IMR-90 (cell line): ENCODE results near the gene ATP6V0A4. TPM values are rescaled to one million over a fixed set of nuclear protein-coding genes. Genes with fewer than 3 reads are reported as not detected.

Experiments
- ATAC-seq: fragments of 200-7000 bp; cut with Tn5 transposase; 2 replicates; pipeline ENCODE4 v1.9.1; 2020; ENCODE audit warnings: low read depth, mild to moderate bottlenecking, moderate library complexity
- BruUV-seq: library from RNA; stranded (reverse); fragments of 400-500 nt; replicated peaks from 2 replicates; lab custom pipeline; 2021; lab: Mats Ljungman, UMichigan
- CTCF ChIA-PET: fragments of 300-600 bp; formaldehyde crosslinking; extraction: SDS; loops from one replicate; lab custom pipeline; 2021; ENCODE audit warnings: antibody characterized with exemption; lab: Yijun Ruan, JAX
- POLR2A ChIA-PET: fragments of 300-600 bp; sonication (Branson Sonifier 250); formaldehyde crosslinking; loops from one replicate; lab custom pipeline; 2022; ENCODE audit warnings: antibody characterized with exemption; ENCODE audit not compliant: unreplicated experiment; lab: Charles Lee
- DNase-seq: peaks from one replicate; pipeline ENCODE4 v3.0.0; 2013
- H2AFZ ChIP-seq: replicated peaks from 2 replicates; pipeline ENCODE3; 2013; ENCODE audit warnings: low read length, mild to moderate bottlenecking; ENCODE audit not compliant: poor library complexity
- H2AK5ac ChIP-seq: 2 replicates; pipeline ENCODE4 v1.6.1; 2013; ENCODE audit warnings: low read depth, low read length, inconsistent platforms
- H2AK9ac ChIP-seq: replicated peaks from 2 replicates; pipeline ENCODE3; 2013; ENCODE audit warnings: mild to moderate bottlenecking, low read depth, low read length, moderate library complexity; ENCODE audit not compliant: poor library complexity
- H2BK120ac ChIP-seq: 2 replicates; pipeline ENCODE4 v1.6.1; 2013; ENCODE audit warnings: low read depth, low read length, inconsistent platforms
- H2BK15ac ChIP-seq: 3 replicates; pipeline ENCODE4 v1.6.1; 2013; ENCODE audit warnings: low read depth, low read length, inconsistent platforms
- H2BK20ac ChIP-seq: 2 replicates; pipeline ENCODE4 v1.6.1; 2013; ENCODE audit warnings: low read depth, mild to moderate bottlenecking, inconsistent platforms, low read length, moderate library complexity
- H2BK5ac ChIP-seq: 2 replicates; pipeline ENCODE4 v1.6.1; 2013; ENCODE audit warnings: mild to moderate bottlenecking, low read depth, low read length, inconsistent platforms; ENCODE audit not compliant: poor library complexity, severe bottlenecking
- H3K14ac ChIP-seq: replicated peaks from 2 replicates; pipeline ENCODE4 v1.6.1; 2013; ENCODE audit warnings: low read depth, low read length, inconsistent platforms
- H3K18ac ChIP-seq: 2 replicates; pipeline ENCODE4 v1.6.1; 2013; ENCODE audit warnings: low read depth, low read length, control low read depth
- H3K23ac ChIP-seq: 2 replicates; pipeline ENCODE4 v1.6.1; 2013; ENCODE audit warnings: low read depth, low read length, inconsistent platforms
- H3K27ac ChIP-seq: 2 replicates; pipeline ENCODE4 v1.5.1; 2013; ENCODE audit warnings: mild to moderate bottlenecking, control low read depth, low read length; ENCODE audit not compliant: insufficient read depth
- H3K27me3 ChIP-seq: 2 replicates; pipeline ENCODE4 v1.6.1; 2013; ENCODE audit warnings: low read length; ENCODE audit not compliant: control insufficient read depth, insufficient read depth
- H3K36me3 ChIP-seq: 2 replicates; pipeline ENCODE4 v1.6.1; 2013; ENCODE audit warnings: low read length, mixed read lengths; ENCODE audit not compliant: control insufficient read depth, insufficient read depth
- H3K4ac ChIP-seq: 2 replicates; pipeline ENCODE4 v1.6.1; 2013; ENCODE audit warnings: low read depth, low read length, inconsistent platforms
- H3K4me1 ChIP-seq: 2 replicates; pipeline ENCODE4 v1.6.1; 2013; ENCODE audit warnings: low read length, mixed read lengths; ENCODE audit not compliant: control insufficient read depth, insufficient read depth
- H3K4me2 ChIP-seq: 2 replicates; pipeline ENCODE4 v1.6.1; 2013; ENCODE audit warnings: low read depth, mild to moderate bottlenecking, control low read depth, low read length, moderate library complexity
- H3K4me3 ChIP-seq: 2 replicates; pipeline ENCODE4 v1.5.1; 2013; ENCODE audit warnings: low read depth, mild to moderate bottlenecking, control low read depth, low read length, moderate library complexity; ENCODE audit not compliant: insufficient read depth
- H3K56ac ChIP-seq: 2 replicates; pipeline ENCODE4 v1.6.1; 2013; ENCODE audit warnings: low read length, inconsistent platforms; ENCODE audit not compliant: insufficient read depth; ENCODE audit errors: extremely low read depth
- H3K79me1 ChIP-seq, 2 experiments: 2 replicates each; pipeline ENCODE4 v1.6.1; 2013; ENCODE audit warnings: low read length in 2 of 2, inconsistent platforms in 1 of 2, low read depth in 1 of 2
- H3K9ac ChIP-seq: 2 replicates; pipeline ENCODE4 v1.6.1; 2013; ENCODE audit warnings: low read depth, low read length, control low read depth
- H3K9me1 ChIP-seq: 2 replicates; pipeline ENCODE4 v1.6.1; 2013; ENCODE audit warnings: low read length, inconsistent platforms; ENCODE audit not compliant: insufficient read depth
- H3K9me3 ChIP-seq: 2 replicates; pipeline ENCODE4 v1.6.1; 2013; ENCODE audit warnings: low read length; ENCODE audit not compliant: control insufficient read depth, insufficient read depth
- H4K20me1 ChIP-seq: 2 replicates; pipeline ENCODE4 v1.6.1; 2013; ENCODE audit warnings: low read length, inconsistent platforms; ENCODE audit not compliant: insufficient read depth
- H4K5ac ChIP-seq: 2 replicates; pipeline ENCODE4 v1.6.1; 2013; ENCODE audit warnings: mild to moderate bottlenecking, low read depth, low read length, control low read depth
- H4K8ac ChIP-seq, 2 experiments: 2 replicates each; pipeline ENCODE4 v1.6.1; 2013; ENCODE audit warnings: low read depth in 2 of 2, low read length in 2 of 2, control low read depth in 1 of 2, inconsistent platforms in 1 of 2
- H4K91ac ChIP-seq: 2 replicates; pipeline ENCODE4 v1.6.1; 2013; ENCODE audit warnings: low read depth, low read length, inconsistent platforms; ENCODE audit not compliant: insufficient read depth
- BHLHE40 ChIP-seq: fragments of 150-350 bp; IDR thresholded peaks from 2 replicates; pipeline ENCODE4 v1.6.1; 2016; ENCODE audit warnings: mild to moderate bottlenecking, low read depth, low read length
- CEBPB ChIP-seq: IDR thresholded peaks from 2 replicates; pipeline ENCODE4 v1.6.1; 2012; ENCODE audit warnings: low read depth, low read length, improper control_type of control experiment
- CHD1 ChIP-seq: IDR thresholded peaks from 2 replicates; pipeline ENCODE4 v1.6.1; 2012; ENCODE audit warnings: low read depth, low read length, improper control_type of control experiment
- FOS ChIP-seq: fragments of 150-350 bp; IDR thresholded peaks from 2 replicates; pipeline ENCODE4 v1.6.1; 2016; ENCODE audit warnings: low read depth, low read length
- MAFK ChIP-seq: IDR thresholded peaks from 2 replicates; pipeline ENCODE4 v1.6.1; 2012; ENCODE audit warnings: low read depth, low read length, improper control_type of control experiment
- MXI1 ChIP-seq: IDR thresholded peaks from 2 replicates; pipeline ENCODE4 v1.6.1; 2012; ENCODE audit warnings: low read depth, mild to moderate bottlenecking, low read length, moderate library complexity, borderline replicate concordance
- POLR2A ChIP-seq: IDR thresholded peaks from 2 replicates; pipeline ENCODE4 v1.6.1; 2012; ENCODE audit warnings: mild to moderate bottlenecking, low read depth, low read length
- RAD21 ChIP-seq: IDR thresholded peaks from 2 replicates; pipeline ENCODE4 v1.6.1; 2012; ENCODE audit warnings: low read length, improper control_type of control experiment
- RCOR1 ChIP-seq: IDR thresholded peaks from 2 replicates; pipeline ENCODE4 v1.6.1; 2012; ENCODE audit warnings: mild to moderate bottlenecking, low read length, improper control_type of control experiment; ENCODE audit not compliant: insufficient replicate concordance
- RFX5 ChIP-seq: IDR thresholded peaks from 2 replicates; pipeline ENCODE4 v1.8.0; 2012; ENCODE audit warnings: low read depth, mild to moderate bottlenecking, low read length, moderate library complexity
- SMC3 ChIP-seq: fragments of 150-350 bp; IDR thresholded peaks from 2 replicates; pipeline ENCODE4 v1.6.1; 2016; ENCODE audit warnings: low read depth, mild to moderate bottlenecking, antibody characterized with exemption, low read length, moderate library complexity
- WGBS, 2 experiments: methylation state at CpG; one replicate each; pipeline versions ENCODE4 v1.1.5 to v1.1.7; 2013; ENCODE audit warnings: missing lambda C conversion rate in 2 of 2; ENCODE audit not compliant: insufficient read length in 1 of 2; ENCODE audit errors: extremely low coverage in 2 of 2; 5-methylcytosine and 5-hydroxymethylcytosine counted together
- dilution Hi-C: fragments of 300-500 bp; cut with HindIII; formaldehyde crosslinking; loops from one replicate; pipeline ENCODE4 v1.14.3; 2018; ENCODE audit warnings: low sequenced_read_pairs; ENCODE audit not compliant: unreplicated experiment
- in situ Hi-C: fragments of 300-500 bp; cut with MboI; formaldehyde crosslinking; loops from 3 replicates; pipeline ENCODE4 v1.14.3; 2019; ENCODE audit warnings: low sequenced_read_pairs, inconsistent platforms, mixed read lengths
- intact Hi-C: fragments of 100-400 bp; cut with micrococcal nuclease; formaldehyde crosslinking; loops from 2 replicates; pipeline ENCODE4 v1.10.0; 2022
- polyA plus RNA-seq, 3 experiments: library from polyadenylated mRNA; depleted of rRNA; stranded (reverse); fragments of >200 nt; gene quantifications; 2 replicates each; pipeline ENCODE4 v1.2.3, GENCODE V29; 2012; ENCODE audit warnings: low replicate concordance in 1 of 3
- total RNA-seq: library from RNA; depleted of rRNA; stranded (reverse); fragments of >200 nt; gene quantifications from 2 replicates; pipeline ENCODE4 v1.2.3, GENCODE V29; 2012
- TF ChIP-seq, protein P1 (sequence below): conservative IDR thresholded peaks from 2 replicates; pipeline ENCODE4 v1.5.1; 2012; ENCODE audit warnings: mild to moderate bottlenecking, low read depth, low read length, improper control_type of control experiment
- TF ChIP-seq, protein P2 (sequence below): fragments of 150-350 bp; IDR thresholded peaks from 2 replicates; pipeline ENCODE4 v1.6.1; 2016; ENCODE audit warnings: low read depth, mild to moderate bottlenecking, low read length, moderate library complexity, borderline replicate concordance

The ATP6V0A4 gene
- total and polyA plus RNA-seq, 2 of the 4 experiments (the other 2 are of a cell fraction) = 0.05 to 0.18 TPM

GRCh38 chr7:138684340-138684739 lies 113.7 kb downstream of the ATP6V0A4 start:
- DNase-seq = no peak
- Histone ChIP-seq H2BK15ac (no peak overlapping the region), H3K4me1 (no peaks in the 10 kb centered on the region), H3K9ac (no peak overlapping the region), H3K79me1 (no peaks in the 10 kb centered on the region), H2BK120ac (no peak overlapping the region), H2AK5ac (no peak overlapping the region), H2BK20ac (no peak overlapping the region), H4K5ac (no peak overlapping the region), H3K27ac (no peak overlapping the region), H3K4ac (no peak overlapping the region), H2AK9ac (no peak overlapping the region), H3K4me2 (no peak overlapping the region), H3K56ac (no peak overlapping the region), H3K23ac (no peak overlapping the region), H3K27me3 (no peaks in the 10 kb centered on the region), H2BK5ac (no peak overlapping the region), H4K20me1 (no peaks in the 10 kb centered on the region), H4K91ac (no peak overlapping the region), H3K14ac (no peak overlapping the region), H3K36me3 (no peaks in the 10 kb centered on the region), H3K18ac (no peak overlapping the region), H4K8ac (no peak overlapping the region), H3K9me1 (no peaks in the 10 kb centered on the region), H3K4me3 (no peak overlapping the region), H3K9me3 (peaks cover 2% of the 10 kb centered on the region; the same call in 1 of the 2 replicates), H2AFZ (no peak overlapping the region)
- no CpG with 5 or more reads among the region's 3 CpGs for WGBS, 2 experiments
- dilution Hi-C loops (no loop called here), intact Hi-C loops (no loop called here), in situ Hi-C loops (no loop called here)
- TF ChIP-seq RFX5 = no peak
- no peak for TF ChIP-seq FOS
- no peak for TF ChIP-seq SMC3
- TF ChIP-seq MXI1 = no peak
- TF ChIP-seq BHLHE40 = no peak
- TF ChIP-seq CEBPB = no peak
- TF ChIP-seq POLR2A = no peak
- TF ChIP-seq, protein P1, sequence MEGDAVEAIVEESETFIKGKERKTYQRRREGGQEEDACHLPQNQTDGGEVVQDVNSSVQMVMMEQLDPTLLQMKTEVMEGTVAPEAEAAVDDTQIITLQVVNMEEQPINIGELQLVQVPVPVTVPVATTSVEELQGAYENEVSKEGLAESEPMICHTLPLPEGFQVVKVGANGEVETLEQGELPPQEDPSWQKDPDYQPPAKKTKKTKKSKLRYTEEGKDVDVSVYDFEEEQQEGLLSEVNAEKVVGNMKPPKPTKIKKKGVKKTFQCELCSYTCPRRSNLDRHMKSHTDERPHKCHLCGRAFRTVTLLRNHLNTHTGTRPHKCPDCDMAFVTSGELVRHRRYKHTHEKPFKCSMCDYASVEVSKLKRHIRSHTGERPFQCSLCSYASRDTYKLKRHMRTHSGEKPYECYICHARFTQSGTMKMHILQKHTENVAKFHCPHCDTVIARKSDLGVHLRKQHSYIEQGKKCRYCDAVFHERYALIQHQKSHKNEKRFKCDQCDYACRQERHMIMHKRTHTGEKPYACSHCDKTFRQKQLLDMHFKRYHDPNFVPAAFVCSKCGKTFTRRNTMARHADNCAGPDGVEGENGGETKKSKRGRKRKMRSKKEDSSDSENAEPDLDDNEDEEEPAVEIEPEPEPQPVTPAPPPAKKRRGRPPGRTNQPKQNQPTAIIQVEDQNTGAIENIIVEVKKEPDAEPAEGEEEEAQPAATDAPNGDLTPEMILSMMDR = no peak
- TF ChIP-seq, protein P2, sequence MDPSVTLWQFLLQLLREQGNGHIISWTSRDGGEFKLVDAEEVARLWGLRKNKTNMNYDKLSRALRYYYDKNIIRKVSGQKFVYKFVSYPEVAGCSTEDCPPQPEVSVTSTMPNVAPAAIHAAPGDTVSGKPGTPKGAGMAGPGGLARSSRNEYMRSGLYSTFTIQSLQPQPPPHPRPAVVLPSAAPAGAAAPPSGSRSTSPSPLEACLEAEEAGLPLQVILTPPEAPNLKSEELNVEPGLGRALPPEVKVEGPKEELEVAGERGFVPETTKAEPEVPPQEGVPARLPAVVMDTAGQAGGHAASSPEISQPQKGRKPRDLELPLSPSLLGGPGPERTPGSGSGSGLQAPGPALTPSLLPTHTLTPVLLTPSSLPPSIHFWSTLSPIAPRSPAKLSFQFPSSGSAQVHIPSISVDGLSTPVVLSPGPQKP = no peak
- no peak for TF ChIP-seq RCOR1
- no peak for TF ChIP-seq RAD21
- no peak for TF ChIP-seq CHD1
- TF ChIP-seq MAFK = no peak
- CTCF ChIA-PET = no interaction called here
- POLR2A ChIA-PET = no interaction called here
- ATAC-seq = no peak
- no TSS peak for BruUV-seq
